Lower leg skin (tissue), 3 donors: ENCODE measurements around the gene CLCNKB.
"Not testable (repeated sequence)": the region's sequence is repeated elsewhere in the genome, so short reads cannot be mapped to it uniquely, and the experiment has no call there.

Experiments
- POLR2A ChIP-seq, 2 donors: fragments of 450-650 bp; IDR thresholded peaks; one replicate each; pipeline ENCODE4 v1.6.1; 2016 to 2017; ENCODE audit warnings: antibody characterized with exemption in 2 of 2, mild to moderate bottlenecking in 1 of 2, moderate library complexity in 1 of 2
- TF ChIP-seq, protein P1 (sequence below), 3 donors: fragments of 450-650 bp; IDR thresholded peaks; one replicate each; pipeline ENCODE4 v1.5.1; 2016; ENCODE audit warnings: antibody characterized with exemption in 3 of 3, mild to moderate bottlenecking in 3 of 3, moderate library complexity in 2 of 3

DNA sequence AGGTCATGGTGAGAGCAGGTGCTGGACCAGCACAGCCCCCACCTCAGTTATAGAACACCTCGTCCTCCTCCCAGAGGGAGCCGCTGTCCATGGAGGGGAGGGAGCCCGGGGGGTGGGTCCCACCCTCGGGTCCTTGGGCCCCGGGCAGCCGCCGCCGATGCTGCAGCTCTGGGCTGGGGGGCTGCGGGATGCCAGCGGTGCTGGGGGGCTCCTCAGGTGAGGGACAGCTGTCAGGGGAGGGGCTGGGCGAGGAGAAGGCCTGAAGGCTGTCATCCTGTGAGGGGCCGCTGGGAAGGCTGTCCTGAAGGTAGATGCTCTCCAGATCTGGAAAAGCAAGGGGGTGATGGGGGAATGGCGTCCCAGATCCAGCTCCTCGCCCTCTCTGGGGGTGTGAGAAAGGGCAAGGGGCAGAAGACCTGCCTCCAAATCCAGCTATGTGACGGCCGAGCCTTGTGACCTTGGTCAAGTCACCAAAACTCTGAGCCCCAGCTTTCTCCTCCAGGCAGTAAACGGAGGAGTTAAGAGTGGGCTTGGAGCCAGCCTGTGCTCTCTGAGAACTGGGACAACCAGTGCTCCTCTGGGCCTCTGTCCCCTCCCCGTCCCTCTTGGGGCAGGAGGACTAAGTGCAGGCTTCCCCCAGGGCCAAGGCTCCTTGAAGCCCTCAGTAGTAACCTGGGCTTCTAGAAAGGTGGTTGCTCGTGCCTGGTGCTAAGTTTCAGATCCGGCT lies 15.0 kb downstream of the CLCNKB start:
- TF ChIP-seq, protein P1, sequence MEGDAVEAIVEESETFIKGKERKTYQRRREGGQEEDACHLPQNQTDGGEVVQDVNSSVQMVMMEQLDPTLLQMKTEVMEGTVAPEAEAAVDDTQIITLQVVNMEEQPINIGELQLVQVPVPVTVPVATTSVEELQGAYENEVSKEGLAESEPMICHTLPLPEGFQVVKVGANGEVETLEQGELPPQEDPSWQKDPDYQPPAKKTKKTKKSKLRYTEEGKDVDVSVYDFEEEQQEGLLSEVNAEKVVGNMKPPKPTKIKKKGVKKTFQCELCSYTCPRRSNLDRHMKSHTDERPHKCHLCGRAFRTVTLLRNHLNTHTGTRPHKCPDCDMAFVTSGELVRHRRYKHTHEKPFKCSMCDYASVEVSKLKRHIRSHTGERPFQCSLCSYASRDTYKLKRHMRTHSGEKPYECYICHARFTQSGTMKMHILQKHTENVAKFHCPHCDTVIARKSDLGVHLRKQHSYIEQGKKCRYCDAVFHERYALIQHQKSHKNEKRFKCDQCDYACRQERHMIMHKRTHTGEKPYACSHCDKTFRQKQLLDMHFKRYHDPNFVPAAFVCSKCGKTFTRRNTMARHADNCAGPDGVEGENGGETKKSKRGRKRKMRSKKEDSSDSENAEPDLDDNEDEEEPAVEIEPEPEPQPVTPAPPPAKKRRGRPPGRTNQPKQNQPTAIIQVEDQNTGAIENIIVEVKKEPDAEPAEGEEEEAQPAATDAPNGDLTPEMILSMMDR (IDR thresholded peaks at IDR 0.05): not testable (repeated sequence)
- TF ChIP-seq POLR2A (IDR thresholded peaks at IDR 0.05): not testable (repeated sequence)
